HG03558 (cell line): ENCODE measurements around the gene CDH5.

Experiments
- ATAC-seq: cut with Tn5 transposase; IDR thresholded peaks from one replicate; pipeline ENCODE4 v1.9.1; 2021; ENCODE audit warnings: moderate number of reproducible peaks; ENCODE audit not compliant: unreplicated experiment; ENCODE audit errors: extremely low read depth

Gene CDH5

DNA sequence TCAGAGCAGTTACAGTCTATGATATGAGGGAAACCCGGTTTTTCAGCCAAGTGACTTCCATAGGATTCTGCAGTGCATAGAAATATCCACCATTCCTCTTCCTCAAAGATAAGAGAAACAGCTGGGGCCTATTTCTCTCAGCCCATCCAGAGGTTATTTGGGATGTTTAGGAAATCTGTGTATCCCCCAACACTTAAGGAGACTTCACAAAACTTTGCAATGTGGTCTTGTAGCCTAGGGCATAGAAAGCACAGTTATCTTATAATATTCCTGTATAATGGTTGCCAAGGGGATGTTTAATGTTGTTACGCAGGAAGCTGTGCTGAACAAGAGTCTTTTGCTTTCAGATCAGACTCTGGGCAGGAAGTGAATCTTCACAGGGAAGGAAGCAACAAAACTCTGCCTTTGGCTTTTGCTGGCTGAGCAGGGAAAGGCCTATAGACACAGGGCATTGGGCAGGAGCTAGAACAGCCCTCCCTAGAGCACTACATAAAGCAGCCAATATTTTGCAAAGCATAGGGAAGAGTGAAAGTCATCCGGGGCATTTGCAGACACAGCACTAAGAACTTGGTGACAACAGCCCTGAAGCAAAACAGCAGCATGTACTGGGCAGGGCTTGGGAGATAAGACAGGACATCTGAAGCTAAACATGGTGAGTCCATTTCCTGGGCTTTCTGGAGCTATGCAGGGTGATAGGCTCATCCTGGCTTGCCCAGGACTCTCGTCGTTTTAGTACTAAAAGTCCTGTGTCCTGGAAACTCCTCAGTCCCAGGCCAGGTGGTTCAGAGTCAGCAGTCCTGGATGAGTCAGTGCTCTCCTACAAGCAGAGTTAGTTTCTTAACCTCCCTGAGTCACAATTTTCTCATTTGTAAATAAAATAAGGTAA is 41.9 kb downstream of the CDH5 start:
- ATAC-seq, result no peak

DNA sequence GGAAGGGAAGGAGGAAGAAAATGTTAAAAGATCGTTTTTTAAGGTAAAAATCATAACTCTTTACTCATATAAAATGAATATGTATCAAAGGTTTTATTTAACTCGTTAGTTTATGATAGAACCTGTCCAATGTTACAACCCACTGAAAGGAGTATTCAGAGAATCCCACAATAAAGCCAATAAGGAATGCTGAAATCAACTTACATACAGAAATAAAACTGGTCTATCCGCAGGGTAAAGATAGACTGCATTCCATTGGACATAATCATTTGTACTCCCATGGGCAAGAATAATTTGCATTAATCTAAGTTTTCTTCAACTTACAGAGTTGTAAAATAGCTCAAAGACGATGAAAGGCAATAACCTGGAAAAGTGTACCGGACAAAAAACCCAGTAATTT is 42.7 kb downstream of the CDH5 start:
- no peak for ATAC-seq

DNA sequence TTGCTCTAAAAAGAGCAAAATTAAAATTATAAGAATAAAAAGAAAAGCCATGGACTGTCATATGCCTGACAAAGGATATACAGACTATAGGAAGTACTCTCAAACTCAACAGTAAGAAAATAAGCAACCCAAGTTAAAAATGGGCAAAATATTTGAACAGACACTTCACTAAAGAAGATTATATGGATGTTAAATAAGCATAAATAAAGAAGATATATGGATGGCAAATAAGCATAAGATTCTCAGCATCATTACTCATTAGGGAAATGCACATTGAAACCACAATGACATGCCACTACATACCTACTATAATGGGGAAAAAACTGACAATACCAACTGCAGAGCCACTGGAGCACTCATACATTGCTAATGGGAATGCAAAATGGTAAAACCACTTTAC is 45.7 kb downstream of the CDH5 start:
- no peak for ATAC-seq

DNA sequence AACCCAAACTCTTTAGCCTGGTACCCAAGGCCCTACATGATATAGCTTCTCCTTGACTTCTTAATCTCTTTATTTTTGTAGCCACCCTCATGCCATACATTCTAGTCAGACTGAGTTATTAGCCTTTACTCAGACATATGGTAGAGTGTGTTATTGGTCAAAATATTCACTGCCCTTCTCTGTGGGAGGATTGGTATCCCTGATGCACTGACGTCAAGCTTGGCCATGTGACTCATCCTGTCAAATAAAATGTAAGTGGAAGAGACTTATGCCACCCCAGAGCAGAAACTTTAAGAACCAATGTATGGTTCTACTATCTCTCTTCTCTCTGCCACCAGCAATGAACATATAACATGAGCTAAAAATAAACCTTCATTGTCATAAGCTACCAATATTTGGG is 48.4 kb downstream of the CDH5 start:
- ATAC-seq, result no peak

DNA sequence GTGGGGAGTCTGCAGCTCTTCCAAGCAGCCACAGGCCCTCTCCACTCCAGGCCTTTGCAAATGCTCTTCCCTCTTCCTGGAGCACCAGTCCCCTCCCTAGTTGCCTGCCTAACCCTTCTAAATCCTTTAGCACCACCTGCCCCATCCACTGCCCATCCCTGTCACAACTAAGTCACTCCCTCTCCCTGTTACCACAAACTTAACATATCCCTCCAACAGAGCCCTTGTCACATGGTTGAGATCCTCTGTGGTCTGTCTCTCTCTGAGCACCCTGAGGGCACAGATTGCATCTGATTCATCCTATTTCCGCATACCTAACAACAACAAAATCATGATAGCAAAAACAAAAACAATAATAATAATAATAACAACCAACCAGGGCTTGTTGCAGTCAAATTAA is 49.6 kb downstream of the CDH5 start:
- no peak for ATAC-seq

DNA sequence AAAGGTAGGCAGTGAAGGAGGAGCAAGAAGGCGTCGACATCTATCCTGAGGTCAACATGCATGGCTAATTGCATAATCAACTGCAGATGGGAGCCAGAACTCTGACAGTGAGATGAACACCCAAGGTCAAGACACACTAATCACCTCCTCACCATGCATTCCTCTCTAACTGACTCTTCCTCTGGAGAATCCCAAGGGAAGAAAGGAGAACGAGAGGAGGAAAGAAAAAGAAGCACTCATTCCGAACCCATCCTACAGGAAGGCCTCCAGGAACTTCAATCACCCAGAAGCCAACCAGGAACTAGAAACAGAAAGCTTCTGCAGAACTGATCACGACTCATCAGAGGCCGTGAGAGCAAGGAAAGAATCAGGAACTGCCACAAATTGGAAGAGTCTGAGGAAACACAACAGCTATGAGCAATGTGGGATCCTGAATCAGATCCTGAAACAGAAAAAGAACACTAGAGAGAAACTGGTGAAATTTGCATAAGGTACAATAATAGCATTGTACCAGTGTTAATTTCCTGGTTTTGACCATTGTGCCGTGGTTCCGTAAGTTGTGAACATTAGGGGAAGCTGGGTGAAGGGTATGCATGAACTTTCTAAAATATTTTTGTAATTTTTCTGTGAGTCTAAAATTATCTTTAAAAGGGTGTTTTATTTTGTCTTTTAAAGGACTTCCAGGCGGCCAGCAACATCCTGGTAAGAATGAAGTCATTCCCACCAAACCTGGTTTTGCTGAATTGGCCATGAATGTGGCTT is 50.6 kb downstream of the CDH5 start:
- ATAC-seq, result no peak

DNA sequence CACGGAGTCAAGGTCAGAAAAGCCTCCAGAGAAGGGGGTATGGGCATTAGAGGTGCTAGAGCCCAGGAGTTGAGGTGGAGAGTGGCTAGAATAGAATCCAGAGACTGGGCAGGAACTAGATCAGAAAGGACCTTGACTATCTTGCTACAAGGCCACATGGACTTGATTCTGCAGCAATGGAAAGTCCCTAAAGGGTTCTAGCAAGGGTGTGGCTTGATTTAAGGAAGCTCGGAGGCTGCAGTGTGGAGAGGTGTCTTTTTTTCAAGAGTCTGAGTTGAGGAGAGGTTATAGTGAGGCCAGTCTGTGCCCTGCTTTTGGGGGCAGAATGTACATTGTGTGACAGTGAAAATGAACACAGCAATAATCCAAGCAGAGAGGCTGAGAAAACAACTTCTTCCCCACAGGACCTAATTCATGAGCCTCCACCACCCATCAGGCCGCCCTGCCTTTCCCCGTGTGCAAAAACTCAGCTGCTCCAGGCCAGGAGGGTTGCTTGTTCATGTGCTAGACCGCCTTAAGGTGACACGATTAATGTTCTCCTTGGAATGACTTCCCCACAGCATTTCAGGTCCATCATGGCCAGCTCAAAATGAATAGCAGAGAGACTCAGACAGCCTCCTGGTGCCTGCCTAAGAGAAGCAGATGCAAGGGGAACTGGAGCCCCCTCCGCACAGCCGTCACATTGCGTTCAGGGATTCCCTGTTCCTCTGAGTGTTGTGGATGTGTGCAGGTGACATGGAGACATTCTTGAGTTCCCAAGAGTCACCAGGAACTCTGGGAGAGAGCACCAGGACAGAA is 51.9 kb downstream of the CDH5 start:
- no peak for ATAC-seq

DNA sequence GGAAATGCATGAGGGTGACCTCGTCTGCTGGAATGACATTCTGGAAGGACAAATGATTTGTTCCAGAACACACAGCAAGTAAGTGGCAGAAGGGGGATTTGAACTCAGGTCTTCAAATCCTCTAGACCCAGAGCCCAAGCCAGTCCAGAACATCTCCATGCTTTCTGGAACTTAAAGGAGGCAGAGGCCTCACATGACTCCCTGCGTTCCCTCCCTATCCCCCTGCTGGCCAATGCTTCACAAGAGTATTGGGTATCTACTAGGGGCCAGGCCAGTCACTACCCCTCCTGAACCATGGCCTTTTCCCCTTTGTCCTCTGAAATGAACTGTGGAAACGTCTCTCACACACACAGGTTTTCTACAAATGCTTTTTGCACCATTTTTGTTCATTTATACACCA is 53.0 kb downstream of the CDH5 start:
- no peak for ATAC-seq

DNA sequence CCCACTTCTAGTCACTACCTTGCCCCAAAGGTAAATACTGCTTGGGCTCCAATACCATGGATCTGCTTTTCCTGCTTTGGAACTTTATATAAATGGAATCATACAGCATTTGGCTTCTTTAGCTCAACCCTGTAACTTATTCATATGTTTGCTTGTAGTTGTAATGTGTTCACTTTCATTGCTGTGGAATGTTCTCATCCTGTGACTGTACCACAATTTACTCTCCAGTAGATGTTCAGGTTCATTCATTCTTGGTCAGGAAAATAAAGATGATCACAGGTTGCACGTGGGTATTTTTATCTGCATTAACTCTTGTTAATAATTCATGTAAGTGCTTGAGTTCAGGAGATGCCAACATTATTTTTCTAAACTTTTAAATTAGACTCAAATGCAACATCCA is 53.9 kb downstream of the CDH5 start:
- no peak for ATAC-seq

DNA sequence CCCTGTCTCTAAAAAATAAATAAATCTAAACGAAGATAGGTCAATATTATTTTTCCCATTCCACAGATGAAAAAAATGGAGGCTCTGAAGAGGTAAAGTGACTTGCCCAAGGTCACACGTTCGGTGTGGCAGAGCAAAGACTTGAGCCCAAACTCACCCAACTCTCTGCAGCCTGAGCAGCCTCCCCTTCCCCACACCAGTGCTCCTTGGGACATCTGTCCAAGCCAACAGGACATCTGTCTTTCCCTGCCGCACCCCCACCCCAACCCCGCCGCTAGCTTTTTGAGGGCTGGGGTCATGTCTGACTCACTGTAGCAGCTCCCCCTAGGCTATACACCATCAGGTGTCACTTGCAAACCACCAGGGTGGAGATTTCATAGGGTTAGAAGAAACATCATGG is 55.4 kb downstream of the CDH5 start:
- ATAC-seq, result no peak

DNA sequence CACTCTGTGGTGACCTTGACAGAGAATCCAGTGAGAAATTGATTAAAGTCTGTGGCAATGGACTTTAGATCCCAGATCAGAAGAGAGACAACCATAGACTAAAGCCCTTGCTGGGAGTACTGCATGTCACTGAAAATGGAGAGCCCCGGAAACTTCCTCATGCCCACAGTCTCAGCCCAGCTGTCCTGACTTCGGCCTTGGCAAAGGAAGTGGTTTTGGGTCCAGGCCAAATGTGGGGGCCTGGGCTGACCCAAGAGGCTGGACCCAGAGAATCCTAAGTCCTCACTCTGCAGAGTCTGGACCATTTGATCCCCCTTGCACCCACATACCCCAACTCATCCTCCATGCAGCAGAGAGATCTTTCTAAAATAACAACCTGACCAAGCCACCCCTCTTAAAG is 55.9 kb downstream of the CDH5 start:
- ATAC-seq, result no peak

DNA sequence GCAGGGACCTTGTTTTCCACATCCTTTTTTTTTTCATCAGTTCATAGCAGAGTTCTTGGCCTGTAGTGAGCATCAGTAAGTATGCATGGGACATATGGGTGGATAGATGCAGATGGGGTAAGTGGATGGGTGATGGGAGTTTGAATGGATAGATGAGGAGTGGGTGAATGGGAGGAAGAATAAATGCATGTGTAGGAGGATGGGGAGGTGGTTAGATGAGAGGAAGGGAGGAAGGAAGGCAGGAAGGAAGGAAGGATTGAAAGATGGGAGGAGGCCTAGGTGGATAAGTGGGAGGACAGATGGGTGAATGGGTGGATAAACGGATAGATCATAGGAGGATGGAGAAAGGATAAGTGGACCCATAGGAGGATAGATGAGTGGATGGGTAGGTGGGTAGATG is 56.7 kb downstream of the CDH5 start:
- no peak for ATAC-seq

DNA sequence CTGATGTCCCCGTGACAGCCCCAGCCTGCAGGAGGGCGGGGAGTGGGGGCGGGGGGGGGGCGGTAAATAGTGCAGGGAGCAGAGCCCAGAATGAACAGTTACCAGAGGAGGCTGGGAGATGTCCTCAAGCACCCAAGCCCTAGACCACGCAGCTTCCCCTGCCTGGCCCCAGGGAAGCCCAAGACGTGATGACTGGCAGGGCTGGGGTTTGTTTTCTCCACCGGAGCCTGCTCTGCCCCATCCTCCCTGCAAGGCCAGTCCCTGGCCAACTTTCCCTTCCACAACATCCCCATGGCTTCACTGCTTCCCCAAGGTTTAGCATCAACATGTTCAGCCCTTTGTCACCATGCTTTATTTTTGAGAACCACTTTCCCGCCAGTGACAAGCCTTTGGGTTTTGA is 59.2 kb downstream of the CDH5 start:
- ATAC-seq, result no peak

DNA sequence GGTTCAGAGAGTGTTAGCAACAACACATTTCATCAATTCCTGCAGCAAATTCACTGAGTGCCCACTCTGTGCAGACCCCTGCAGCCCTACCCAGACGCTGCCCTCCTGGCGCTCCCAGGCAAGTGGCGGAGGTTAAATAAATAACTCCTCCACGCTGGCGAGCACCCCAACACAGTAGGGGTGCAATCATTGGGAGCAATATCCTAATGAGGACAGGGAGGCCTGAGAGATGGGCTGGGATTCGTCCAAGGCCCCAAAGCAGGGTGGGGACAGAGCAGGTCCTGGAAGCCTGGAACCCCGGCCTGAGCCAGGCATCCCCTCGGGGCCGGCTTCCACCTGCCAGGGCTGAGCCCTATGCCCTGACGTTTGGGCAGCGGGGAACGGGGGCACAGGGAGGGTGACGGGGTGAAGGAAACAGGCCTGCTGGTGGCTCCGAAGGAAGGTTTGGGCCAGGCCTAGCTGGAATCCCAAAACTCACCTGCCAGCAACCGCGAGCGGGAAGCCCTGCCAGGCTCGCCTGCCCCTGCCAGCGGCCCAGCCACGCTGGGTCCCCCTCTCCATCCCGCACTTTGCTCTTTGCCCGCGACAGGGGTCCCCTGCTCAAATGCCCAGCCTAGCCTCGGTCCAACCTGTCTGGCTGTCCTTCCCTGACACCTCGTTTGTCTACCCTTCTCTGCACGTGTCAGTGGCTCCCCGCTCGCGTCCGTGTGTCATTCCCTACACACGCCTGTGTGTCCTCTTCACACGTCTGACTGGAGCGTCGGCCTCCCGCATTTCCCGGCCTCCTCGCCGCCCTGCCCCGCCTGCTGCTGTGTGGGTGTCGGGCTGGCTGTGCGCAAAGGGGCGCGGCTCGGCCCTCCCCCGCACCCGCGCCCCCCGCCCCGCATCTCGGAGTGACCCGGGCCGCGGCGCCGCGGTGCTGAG is 59.9 kb downstream of the CDH5 start:
- no peak for ATAC-seq

DNA sequence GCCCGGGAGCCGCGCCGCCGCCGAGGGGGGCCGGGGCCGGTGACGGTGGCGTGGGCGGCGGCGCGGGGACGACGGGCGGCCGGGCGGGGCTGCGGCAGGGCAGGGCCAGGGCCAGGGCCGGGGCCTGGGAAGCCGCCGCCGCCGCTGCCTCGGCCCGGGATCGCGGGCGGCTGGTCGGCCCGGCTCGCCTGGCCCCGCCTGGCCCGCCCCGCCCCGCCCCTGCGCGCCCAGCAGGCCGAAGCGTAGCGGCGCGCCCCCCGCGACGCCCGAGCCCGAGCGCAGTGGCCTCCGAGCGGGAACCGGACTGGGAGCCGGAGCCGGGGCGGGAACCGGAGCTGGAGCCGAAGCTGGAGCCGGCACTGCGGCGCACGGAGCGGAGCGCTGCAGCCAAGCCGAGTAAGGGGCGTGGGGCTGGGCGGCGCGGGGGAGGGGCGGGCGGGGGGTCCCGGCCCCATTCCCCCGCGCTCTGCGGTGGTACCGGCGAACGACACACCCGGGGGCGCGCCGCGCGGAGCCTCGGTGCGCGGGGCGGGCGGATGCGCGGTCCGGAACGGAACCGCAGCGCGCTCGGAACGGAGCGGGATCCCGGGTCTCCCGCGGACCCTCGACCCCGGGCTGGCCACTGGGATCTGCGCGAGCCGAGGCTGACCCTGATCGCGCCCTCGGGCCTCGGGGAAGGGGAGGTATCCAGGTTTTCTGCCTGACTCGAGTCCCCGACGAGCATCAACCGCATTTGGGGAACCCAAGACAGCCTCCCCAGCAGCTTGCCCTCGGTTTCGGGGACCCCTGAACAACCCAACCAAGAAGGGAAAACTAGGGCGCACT is 60.8 kb downstream of the CDH5 start, which contains the start of gene BEAN1:
TSS of gene BEAN1 (plus strand) at position 260 of the 825 bp plus-strand sequence. CDS start 10,382 bp downstream, outside the sequence.
- ATAC-seq, result no peak

DNA sequence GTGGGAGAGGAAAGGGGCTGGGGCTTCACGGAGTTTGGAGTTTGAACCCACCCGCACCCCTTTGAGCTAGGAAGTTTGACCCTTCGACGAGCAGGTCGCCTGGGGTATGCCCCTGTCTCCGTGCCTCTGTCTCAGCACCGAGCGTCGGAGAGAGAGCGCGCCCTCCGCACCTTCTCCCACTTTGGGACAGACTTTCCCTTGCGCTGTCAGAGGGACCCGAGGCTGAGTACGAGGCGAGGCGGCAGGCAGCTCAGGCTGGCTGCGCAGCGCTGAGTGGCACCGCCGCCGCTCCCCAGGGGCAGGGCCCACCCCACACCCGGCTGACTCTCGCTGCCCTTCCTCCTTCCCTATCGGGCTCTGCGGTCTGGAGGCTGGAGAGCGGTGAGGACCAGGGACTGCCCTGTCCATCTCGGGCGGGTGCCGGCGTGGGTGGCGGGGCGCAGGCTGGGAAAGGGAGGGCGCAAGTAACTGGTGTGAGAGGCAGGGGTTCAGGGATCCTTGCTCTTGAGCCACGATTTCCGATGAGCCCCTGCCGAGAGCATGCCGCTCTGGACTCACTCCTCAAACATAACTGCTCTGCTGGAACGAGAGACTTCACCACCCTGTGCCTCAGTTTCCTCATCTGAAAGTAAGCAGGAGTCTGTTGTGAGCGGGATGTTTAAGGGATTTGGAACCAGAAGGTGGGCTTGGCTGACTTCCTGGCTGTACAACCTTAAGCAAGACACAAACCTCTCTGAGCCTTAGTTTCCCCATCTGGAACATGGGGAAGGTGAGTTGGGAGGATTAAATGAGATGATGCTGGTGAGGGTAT is 61.6 kb downstream of the CDH5 start:
- no peak for ATAC-seq

DNA sequence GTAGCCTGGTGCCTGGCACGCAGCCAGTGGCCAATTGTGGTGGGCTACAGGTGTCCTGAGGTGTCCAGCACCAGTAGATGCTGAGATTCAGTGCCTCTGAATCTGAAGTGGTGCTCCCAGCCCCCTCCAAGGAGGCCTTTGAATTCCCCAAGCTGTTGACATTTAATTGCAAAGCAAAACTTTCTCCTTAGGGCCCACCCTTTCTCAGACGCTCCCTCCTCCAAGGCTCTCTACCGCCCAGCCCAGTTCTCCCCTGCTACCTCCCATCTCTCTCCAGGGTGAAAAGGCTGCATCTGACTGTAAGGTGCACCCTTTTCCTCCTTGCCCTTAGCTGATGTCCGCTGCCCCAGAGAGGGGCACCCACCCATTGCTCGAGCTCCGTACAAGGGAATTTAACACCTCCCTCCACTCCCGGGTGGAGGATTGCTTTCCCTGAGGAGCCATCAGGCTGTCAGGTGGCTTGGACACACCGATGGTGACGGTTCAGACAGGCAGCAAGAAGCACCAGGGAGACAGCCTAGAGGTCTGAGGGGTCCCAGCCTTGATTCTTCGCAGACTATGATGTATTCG is 62.3 kb downstream of the CDH5 start:
- no peak for ATAC-seq
